Ishikawa (cell line): ENCODE data around the gene DNAJC17.

Experiments
- CEBPB ChIP-seq: IDR thresholded peaks from 2 replicates; pipeline ENCODE4 v1.6.1; 2012
- CREB1 ChIP-seq: IDR thresholded peaks from 2 replicates; pipeline ENCODE4 v1.6.1; 2012; ENCODE audit warnings: low read depth
- EGR1 ChIP-seq: IDR thresholded peaks from 2 replicates; pipeline ENCODE4 v1.6.1; 2012
- EP300 ChIP-seq: IDR thresholded peaks from 2 replicates; pipeline ENCODE4 v1.6.1; 2012; ENCODE audit warnings: borderline replicate concordance
- FOXM1 ChIP-seq: IDR thresholded peaks from 2 replicates; pipeline ENCODE4 v1.6.1; 2012; ENCODE audit warnings: low read depth, borderline replicate concordance
- RAD21 ChIP-seq: IDR thresholded peaks from 2 replicates; pipeline ENCODE4 v1.6.1; 2012; ENCODE audit warnings: low read depth
- TAF1 ChIP-seq: IDR thresholded peaks from 2 replicates; pipeline ENCODE4 v1.6.1; 2012; ENCODE audit warnings: low read depth, mild to moderate bottlenecking
- TCF12 ChIP-seq: IDR thresholded peaks from 2 replicates; pipeline ENCODE4 v1.6.1; 2012; ENCODE audit warnings: low read depth
- TEAD4 ChIP-seq: IDR thresholded peaks from 2 replicates; pipeline ENCODE4 v1.6.1; 2012
- YY1 ChIP-seq: IDR thresholded peaks from 2 replicates; pipeline ENCODE4 v1.6.1; 2012; ENCODE audit warnings: low read depth
- TF ChIP-seq, protein P1 (sequence below): IDR thresholded peaks from 2 replicates; pipeline ENCODE4 v1.6.1; 2012
- TF ChIP-seq, protein P2 (sequence below): IDR thresholded peaks from 2 replicates; pipeline ENCODE4 v1.6.1; 2012; ENCODE audit warnings: low read depth, mild to moderate bottlenecking
- TF ChIP-seq, protein P3 (sequence below): IDR thresholded peaks from 2 replicates; pipeline ENCODE4 v1.6.1; 2012

DNA sequence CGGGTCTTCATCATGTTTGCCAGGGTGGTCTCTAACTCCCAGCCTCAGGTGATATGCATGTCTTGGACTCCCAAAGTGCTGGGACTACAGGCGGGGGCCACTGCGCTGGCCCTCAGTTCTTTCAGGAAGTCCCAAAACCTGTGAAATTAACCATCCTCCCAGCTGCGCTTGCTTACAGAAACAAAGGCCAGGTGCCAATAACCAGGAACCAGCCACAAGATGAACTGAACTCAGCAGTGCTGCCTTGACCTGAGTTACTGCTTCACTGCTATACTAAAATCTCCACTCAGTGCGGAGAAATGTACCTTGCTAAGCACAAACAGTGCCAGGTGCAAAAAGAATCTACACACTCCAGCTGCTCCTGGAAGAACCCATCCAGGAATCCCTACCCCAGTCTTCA lies 47.3 kb downstream of the DNAJC17 start:
- TF ChIP-seq, protein P1, sequence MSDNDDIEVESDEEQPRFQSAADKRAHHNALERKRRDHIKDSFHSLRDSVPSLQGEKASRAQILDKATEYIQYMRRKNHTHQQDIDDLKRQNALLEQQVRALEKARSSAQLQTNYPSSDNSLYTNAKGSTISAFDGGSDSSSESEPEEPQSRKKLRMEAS = no peak
- no peak for TF ChIP-seq TAF1
- TF ChIP-seq CREB1 = no peak
- TF ChIP-seq EP300 = no peak
- TF ChIP-seq CEBPB = no peak
- TF ChIP-seq FOXM1 = no peak
- no peak for TF ChIP-seq TCF12
- TF ChIP-seq, protein P2, sequence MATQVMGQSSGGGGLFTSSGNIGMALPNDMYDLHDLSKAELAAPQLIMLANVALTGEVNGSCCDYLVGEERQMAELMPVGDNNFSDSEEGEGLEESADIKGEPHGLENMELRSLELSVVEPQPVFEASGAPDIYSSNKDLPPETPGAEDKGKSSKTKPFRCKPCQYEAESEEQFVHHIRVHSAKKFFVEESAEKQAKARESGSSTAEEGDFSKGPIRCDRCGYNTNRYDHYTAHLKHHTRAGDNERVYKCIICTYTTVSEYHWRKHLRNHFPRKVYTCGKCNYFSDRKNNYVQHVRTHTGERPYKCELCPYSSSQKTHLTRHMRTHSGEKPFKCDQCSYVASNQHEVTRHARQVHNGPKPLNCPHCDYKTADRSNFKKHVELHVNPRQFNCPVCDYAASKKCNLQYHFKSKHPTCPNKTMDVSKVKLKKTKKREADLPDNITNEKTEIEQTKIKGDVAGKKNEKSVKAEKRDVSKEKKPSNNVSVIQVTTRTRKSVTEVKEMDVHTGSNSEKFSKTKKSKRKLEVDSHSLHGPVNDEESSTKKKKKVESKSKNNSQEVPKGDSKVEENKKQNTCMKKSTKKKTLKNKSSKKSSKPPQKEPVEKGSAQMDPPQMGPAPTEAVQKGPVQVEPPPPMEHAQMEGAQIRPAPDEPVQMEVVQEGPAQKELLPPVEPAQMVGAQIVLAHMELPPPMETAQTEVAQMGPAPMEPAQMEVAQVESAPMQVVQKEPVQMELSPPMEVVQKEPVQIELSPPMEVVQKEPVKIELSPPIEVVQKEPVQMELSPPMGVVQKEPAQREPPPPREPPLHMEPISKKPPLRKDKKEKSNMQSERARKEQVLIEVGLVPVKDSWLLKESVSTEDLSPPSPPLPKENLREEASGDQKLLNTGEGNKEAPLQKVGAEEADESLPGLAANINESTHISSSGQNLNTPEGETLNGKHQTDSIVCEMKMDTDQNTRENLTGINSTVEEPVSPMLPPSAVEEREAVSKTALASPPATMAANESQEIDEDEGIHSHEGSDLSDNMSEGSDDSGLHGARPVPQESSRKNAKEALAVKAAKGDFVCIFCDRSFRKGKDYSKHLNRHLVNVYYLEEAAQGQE = no peak
- TF ChIP-seq YY1 = no peak
- no peak for TF ChIP-seq EGR1
- TF ChIP-seq, protein P3, sequence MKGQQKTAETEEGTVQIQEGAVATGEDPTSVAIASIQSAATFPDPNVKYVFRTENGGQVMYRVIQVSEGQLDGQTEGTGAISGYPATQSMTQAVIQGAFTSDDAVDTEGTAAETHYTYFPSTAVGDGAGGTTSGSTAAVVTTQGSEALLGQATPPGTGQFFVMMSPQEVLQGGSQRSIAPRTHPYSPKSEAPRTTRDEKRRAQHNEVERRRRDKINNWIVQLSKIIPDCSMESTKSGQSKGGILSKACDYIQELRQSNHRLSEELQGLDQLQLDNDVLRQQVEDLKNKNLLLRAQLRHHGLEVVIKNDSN = no peak
- no peak for TF ChIP-seq RAD21
- no peak for TF ChIP-seq TEAD4
